GF-D8 (cell line): ENCODE data around the gene OR13C5.

Experiments used
- DNase-seq: peaks from one replicate; lab custom pipeline; 2025; lab: John Stamatoyannopoulos, UW

Gene OR13C5

GRCh38 chr9:104553261-104553660 is 46.0 kb downstream of the OR13C5 start:
- DNase-seq = no peak
